SK-N-SH treated with all-trans-retinoic acid at 6 μM for 48 hours (cell line): ENCODE data around the gene MAFB.

Experiments used
- OSR1 ChIP-seq: fragments of 250-450 bp; sonication (Bioruptor Pico); IDR thresholded peaks from 2 replicates; pipeline ENCODE4 v1.8.0; 2022; ENCODE audit warnings: moderate library complexity, mild to moderate bottlenecking, inconsistent platforms
- SNAI2 ChIP-seq: fragments of 250-450 bp; sonication (Bioruptor Pico); IDR thresholded peaks from 2 replicates; pipeline ENCODE4 v1.5.0; 2020; ENCODE audit warnings: mild to moderate bottlenecking, moderate library complexity
- ZNF8 ChIP-seq: fragments of 450-650 bp; formaldehyde crosslinking; IDR thresholded peaks from 2 replicates; pipeline ENCODE4 v1.5.0; 2020; ENCODE audit warnings: mild to moderate bottlenecking, moderate library complexity
- TF ChIP-seq, protein P1 (sequence below): fragments of 250-450 bp; sonication (Bioruptor Pico); IDR thresholded peaks from 2 replicates; pipeline ENCODE4 v1.8.0; 2020; ENCODE audit warnings: mild to moderate bottlenecking, moderate library complexity, borderline replicate concordance
- TF ChIP-seq, protein P2 (sequence below): fragments of 250-450 bp; sonication (Bioruptor Pico); IDR thresholded peaks from 2 replicates; pipeline ENCODE4 v1.5.1; 2020; ENCODE audit warnings: low read depth, mild to moderate bottlenecking, moderate library complexity
- TF ChIP-seq, protein P3 (sequence below): fragments of 250-450 bp; sonication (Bioruptor Pico); IDR thresholded peaks from 2 replicates; pipeline ENCODE4 v1.8.0; 2021; ENCODE audit warnings: low read depth, mild to moderate bottlenecking, moderate library complexity, borderline replicate concordance

DNA sequence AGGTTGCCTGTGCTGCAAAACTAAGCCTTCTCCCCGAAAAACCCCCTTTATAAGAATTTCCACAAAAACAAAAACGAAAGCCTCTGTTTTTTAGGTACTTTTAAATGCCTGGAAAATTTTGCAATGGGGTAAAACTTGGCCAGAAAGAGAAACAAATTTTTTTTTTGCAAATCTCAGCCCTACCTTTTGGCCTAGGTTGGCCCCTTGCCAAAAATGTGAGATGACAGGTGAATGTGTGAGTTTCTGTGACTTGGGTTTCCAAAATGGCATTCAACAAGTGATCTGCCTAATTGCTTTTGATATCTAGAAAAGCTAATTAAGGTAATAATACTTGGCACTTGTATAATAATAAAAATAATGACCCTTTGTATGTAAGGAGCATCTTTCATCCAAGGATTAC is 48.4 kb downstream of the MAFB start:
- TF ChIP-seq, protein P1, sequence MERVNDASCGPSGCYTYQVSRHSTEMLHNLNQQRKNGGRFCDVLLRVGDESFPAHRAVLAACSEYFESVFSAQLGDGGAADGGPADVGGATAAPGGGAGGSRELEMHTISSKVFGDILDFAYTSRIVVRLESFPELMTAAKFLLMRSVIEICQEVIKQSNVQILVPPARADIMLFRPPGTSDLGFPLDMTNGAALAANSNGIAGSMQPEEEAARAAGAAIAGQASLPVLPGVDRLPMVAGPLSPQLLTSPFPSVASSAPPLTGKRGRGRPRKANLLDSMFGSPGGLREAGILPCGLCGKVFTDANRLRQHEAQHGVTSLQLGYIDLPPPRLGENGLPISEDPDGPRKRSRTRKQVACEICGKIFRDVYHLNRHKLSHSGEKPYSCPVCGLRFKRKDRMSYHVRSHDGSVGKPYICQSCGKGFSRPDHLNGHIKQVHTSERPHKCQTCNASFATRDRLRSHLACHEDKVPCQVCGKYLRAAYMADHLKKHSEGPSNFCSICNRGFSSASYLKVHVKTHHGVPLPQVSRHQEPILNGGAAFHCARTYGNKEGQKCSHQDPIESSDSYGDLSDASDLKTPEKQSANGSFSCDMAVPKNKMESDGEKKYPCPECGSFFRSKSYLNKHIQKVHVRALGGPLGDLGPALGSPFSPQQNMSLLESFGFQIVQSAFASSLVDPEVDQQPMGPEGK (CRISPR knock-in tag) = no peak
- TF ChIP-seq OSR1 (CRISPR knock-in tag) = no peak
- TF ChIP-seq, protein P2, sequence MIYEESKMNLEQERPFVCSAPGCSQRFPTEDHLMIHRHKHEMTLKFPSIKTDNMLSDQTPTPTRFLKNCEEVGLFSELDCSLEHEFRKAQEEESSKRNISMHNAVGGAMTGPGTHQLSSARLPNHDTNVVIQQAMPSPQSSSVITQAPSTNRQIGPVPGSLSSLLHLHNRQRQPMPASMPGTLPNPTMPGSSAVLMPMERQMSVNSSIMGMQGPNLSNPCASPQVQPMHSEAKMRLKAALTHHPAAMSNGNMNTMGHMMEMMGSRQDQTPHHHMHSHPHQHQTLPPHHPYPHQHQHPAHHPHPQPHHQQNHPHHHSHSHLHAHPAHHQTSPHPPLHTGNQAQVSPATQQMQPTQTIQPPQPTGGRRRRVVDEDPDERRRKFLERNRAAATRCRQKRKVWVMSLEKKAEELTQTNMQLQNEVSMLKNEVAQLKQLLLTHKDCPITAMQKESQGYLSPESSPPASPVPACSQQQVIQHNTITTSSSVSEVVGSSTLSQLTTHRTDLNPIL (CRISPR knock-in tag) = no peak
- TF ChIP-seq SNAI2 = no peak
- no peak for TF ChIP-seq ZNF8 (CRISPR knock-in tag)
- TF ChIP-seq, protein P3, sequence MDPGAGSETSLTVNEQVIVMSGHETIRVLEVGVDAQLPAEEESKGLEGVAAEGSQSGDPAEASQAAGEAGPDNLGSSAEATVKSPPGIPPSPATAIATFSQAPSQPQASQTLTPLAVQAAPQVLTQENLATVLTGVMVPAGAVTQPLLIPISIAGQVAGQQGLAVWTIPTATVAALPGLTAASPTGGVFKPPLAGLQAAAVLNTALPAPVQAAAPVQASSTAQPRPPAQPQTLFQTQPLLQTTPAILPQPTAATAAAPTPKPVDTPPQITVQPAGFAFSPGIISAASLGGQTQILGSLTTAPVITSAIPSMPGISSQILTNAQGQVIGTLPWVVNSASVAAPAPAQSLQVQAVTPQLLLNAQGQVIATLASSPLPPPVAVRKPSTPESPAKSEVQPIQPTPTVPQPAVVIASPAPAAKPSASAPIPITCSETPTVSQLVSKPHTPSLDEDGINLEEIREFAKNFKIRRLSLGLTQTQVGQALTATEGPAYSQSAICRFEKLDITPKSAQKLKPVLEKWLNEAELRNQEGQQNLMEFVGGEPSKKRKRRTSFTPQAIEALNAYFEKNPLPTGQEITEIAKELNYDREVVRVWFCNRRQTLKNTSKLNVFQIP (CRISPR knock-in tag) = no peak
